CD4-positive, alpha-beta memory T cell (primary cell): ENCODE measurements around the gene ZCRB1. TPM values are rescaled to one million over a fixed set of nuclear protein-coding genes. Genes with fewer than 3 reads are reported as not detected.

Source experiments
- CTCF ChIA-PET: fragments of 350-600 bp; sonication (Branson Sonifier 250); formaldehyde crosslinking; loops from one replicate; lab custom pipeline; 2021; ENCODE audit warnings: inconsistent platforms; ENCODE audit not compliant: partially characterized antibody; lab: Charles Lee
- POLR2A ChIA-PET: fragments of 350-600 bp; sonication (Branson Sonifier 250); formaldehyde crosslinking; loops from one replicate; lab custom pipeline; 2021; ENCODE audit not compliant: partially characterized antibody; lab: Charles Lee
- DNase-seq, 5 donors: peaks; one replicate each; pipeline versions ENCODE4 v3.0.0 to v3.0.0-alpha.2; 2020 to 2022; ENCODE audit warnings: mixed read lengths in 1 of 5
- H3K27ac ChIP-seq: one replicate; pipeline ENCODE4 v1.7.0; 2013; ENCODE audit warnings: low read depth, low read length
- H3K27me3 ChIP-seq: 2 replicates; pipeline ENCODE4 v1.7.0; 2013; ENCODE audit warnings: mild to moderate bottlenecking, low read length, moderate library complexity; ENCODE audit not compliant: insufficient read depth
- H3K36me3 ChIP-seq: 2 replicates; pipeline ENCODE4 v1.7.0; 2013; ENCODE audit warnings: mild to moderate bottlenecking, low read length, moderate library complexity; ENCODE audit not compliant: insufficient read depth
- H3K4me1 ChIP-seq: 2 replicates; pipeline ENCODE4 v1.7.0; 2013; ENCODE audit warnings: mild to moderate bottlenecking, low read length, moderate library complexity; ENCODE audit not compliant: insufficient read depth
- H3K4me3 ChIP-seq, 2 donors: one replicate each; pipeline ENCODE4 v1.7.0; 2013; ENCODE audit warnings: low read length in 2 of 2, mild to moderate bottlenecking in 1 of 2
- H3K9me3 ChIP-seq, 2 donors: one replicate each; pipeline ENCODE4 v1.7.0; 2013; ENCODE audit warnings: low read length in 2 of 2, control low read depth in 1 of 2; ENCODE audit not compliant: control insufficient read depth in 1 of 2
- H3K27ac Mint-ChIP-seq, 7 donors: one replicate each; pipeline ENCODE4 v1.8.0; 2020 to 2021; ENCODE audit warnings: mixed read lengths in 7 of 7, mild to moderate bottlenecking in 6 of 7, inconsistent platforms in 3 of 7, moderate library complexity in 3 of 7
- H3K27me3 Mint-ChIP-seq, 2 donors: one replicate each; pipeline ENCODE4 v1.8.0; 2020 to 2021; ENCODE audit warnings: mixed read lengths in 2 of 2
- H3K36me3 Mint-ChIP-seq, 2 donors: one replicate each; pipeline ENCODE4 v1.8.0; 2020 to 2021; ENCODE audit warnings: mixed read lengths in 2 of 2, inconsistent platforms in 1 of 2, mild to moderate bottlenecking in 1 of 2
- H3K4me1 Mint-ChIP-seq, 4 donors: one replicate each; pipeline ENCODE4 v1.8.0; 2020 to 2021; ENCODE audit warnings: mixed read lengths in 4 of 4, mild to moderate bottlenecking in 1 of 4
- H3K4me3 Mint-ChIP-seq, 8 donors: one replicate each; pipeline ENCODE4 v1.8.0; 2020 to 2021; ENCODE audit warnings: mixed read lengths in 8 of 8, mild to moderate bottlenecking in 7 of 8, moderate library complexity in 6 of 8, inconsistent platforms in 3 of 8
- H3K9me3 Mint-ChIP-seq, 8 donors: one replicate each; pipeline ENCODE4 v1.8.0; 2020 to 2021; ENCODE audit warnings: mixed read lengths in 8 of 8, mild to moderate bottlenecking in 5 of 8, inconsistent platforms in 3 of 8, moderate library complexity in 1 of 8
- intact Hi-C: fragments of 100-400 bp; cut with micrococcal nuclease; formaldehyde crosslinking; loops from one replicate; pipeline ENCODE4 v1.15.1; 2023
- polyA plus RNA-seq, 2 donors: library from polyadenylated mRNA; unstranded; fragments of 300-500 nt; fragmentation: Illumina TruSeq; gene quantifications; one replicate each; pipeline ENCODE4 v1.2.3, GENCODE V29; 2021
- total RNA-seq, 2 experiments: library from RNA; stranded (reverse); gene quantifications; one replicate each; pipeline ENCODE4 v1.2.3, GENCODE V29; 2021

The ZCRB1 gene
- total and polyA plus RNA-seq, 4 experiments from 2014 or later: 21.2 to 80.5 (median 37.6) TPM

DNA sequence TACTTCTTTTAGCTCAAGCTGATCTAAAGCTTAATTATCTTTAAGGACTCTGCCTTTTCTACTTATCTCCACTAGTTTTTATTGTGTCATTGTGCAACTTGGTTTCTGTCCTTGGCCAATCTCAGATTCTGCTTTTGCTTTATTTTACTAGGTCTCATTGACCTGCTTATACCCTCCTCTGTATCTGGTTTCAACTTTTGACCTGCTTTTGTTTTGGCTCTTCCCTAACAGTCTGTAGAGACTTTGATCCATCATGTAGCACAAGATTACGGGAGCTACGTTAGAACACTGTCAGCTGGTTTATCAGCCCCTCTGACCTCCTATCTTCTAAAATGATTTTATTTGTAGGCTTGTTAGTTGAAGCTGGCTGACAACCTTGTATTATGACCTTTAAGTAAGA, 43.6 kb downstream of the ZCRB1 start:
- ChIA-PET CTCF (no interaction called here), POLR2A (no interaction called here)
- Mint-ChIP-seq H3K27me3 (peaks cover under 1 to 1% of the 10 kb centered on the region in 2 donors), H3K36me3 (no peaks in the 10 kb centered on the region), H3K27ac (no peak overlapping the region), H3K4me3 (no peak overlapping the region), H3K4me1 (peaks cover 0 to 3% (median 0%) of the 10 kb centered on the region in 4 donors), H3K9me3 (no peaks in the 10 kb centered on the region)
- Histone ChIP-seq H3K36me3 (no peaks in the 10 kb centered on the region), H3K27me3 (no peaks in the 10 kb centered on the region), H3K4me3 (no peak overlapping the region), H3K4me1 (no peaks in the 10 kb centered on the region), H3K9me3 (no peaks in the 10 kb centered on the region), H3K27ac (no peak overlapping the region)
- DNase-seq: no peak
- intact Hi-C loops: no loop called here

DNA sequence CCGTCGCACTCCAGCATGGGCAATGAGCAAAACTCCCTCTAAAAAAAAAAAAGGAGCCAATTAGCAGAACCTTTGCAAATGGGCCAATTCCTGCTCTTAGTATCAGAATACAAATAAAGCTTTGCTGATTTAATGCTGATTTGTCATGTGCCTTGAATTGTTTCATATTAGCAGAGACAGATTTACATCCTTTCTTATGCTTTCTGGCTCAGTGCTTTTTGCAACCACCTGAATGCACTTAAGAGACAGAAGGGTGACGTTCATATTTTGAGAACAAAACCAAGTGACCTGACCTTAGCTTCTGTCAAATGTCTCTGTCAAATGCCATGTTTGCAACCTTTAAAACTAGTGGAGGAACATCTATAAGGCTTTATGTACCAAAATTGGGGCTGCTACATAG, 44.0 kb downstream of the ZCRB1 start:
- ChIA-PET CTCF (no interaction called here), POLR2A (no interaction called here)
- intact Hi-C loops: no loop called here

DNA sequence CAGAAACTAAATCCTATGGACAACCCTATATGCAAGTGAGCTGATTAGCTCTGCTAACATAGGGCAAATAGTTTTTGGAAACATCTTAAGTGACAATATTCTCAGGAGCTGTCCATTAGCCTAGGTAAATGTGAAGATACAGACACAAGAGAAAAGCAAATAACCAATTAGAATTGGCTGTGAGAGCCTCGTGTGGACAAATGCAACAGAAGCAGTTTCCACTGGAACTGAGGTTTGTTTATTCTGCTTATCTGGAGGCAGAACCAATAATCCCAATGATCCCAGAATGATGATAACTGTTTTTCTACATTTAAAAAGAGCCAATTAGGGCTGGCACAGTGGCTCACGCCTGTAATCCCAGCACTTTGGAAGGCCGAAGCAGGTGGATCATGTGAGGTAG, 44.6 kb downstream of the ZCRB1 start:
- H3K27me3 Mint-ChIP-seq: peaks cover 0 to 1% of the 10 kb centered on the region in 2 donors
- peaks cover 0 to 3% (median 0%) of the 10 kb centered on the region in 4 donors for H3K4me1 Mint-ChIP-seq
- H3K27ac Mint-ChIP-seq: no peak overlapping the region
- POLR2A ChIA-PET: no interaction called here
- no peaks in the 10 kb centered on the region for H3K9me3 ChIP-seq
- CTCF ChIA-PET: no interaction called here
- no peaks in the 10 kb centered on the region for H3K36me3 ChIP-seq
- no peaks in the 10 kb centered on the region for H3K4me1 ChIP-seq
- H3K36me3 Mint-ChIP-seq: no peaks in the 10 kb centered on the region
- no peak overlapping the region for H3K27ac ChIP-seq
- no peak overlapping the region for H3K4me3 ChIP-seq
- peaks cover 0 to 2% (median 0%) of the 10 kb centered on the region in 8 donors for H3K9me3 Mint-ChIP-seq
- intact Hi-C loops: no loop called here
- no peaks in the 10 kb centered on the region for H3K27me3 ChIP-seq
- DNase-seq: no peak
- H3K4me3 Mint-ChIP-seq: no peak overlapping the region

More for the DNA sequence above, 44.0 kb downstream of the ZCRB1 start:
- Histone ChIP-seq H3K9me3 (no peaks in the 10 kb centered on the region), H3K27ac (no peak overlapping the region), H3K36me3 (no peaks in the 10 kb centered on the region), H3K4me1 (no peaks in the 10 kb centered on the region), H3K27me3 (no peaks in the 10 kb centered on the region), H3K4me3 (no peak overlapping the region)
- H3K9me3 Mint-ChIP-seq: peaks cover 0 to 2% (median 0%) of the 10 kb centered on the region in 8 donors
- no peak overlapping the region for H3K27ac Mint-ChIP-seq
- peaks cover 0 to 3% (median 0%) of the 10 kb centered on the region in 4 donors for H3K4me1 Mint-ChIP-seq
- H3K4me3 Mint-ChIP-seq: no peak overlapping the region
- no peaks in the 10 kb centered on the region for H3K36me3 Mint-ChIP-seq
- DNase-seq: no peak
- peaks cover 0 to 1% of the 10 kb centered on the region in 2 donors for H3K27me3 Mint-ChIP-seq

DNA sequence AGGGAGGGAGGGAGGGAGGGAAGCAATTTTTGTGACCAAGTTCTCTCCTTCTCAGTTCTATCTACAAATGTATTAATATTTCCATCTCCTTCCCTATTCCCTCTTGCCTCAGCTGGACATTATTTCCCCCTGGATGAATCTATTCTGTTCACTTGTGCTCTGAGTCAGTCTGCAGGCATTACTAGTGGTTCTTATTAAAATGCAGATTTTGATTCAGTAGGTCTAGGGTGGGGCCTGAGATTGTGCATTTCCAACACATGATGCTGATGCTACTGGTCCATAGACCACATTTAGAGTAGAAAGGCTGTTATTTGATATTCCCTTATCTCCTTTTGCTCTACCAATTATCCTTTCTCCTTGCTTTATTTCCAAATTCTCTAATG, 47.8 kb downstream of the ZCRB1 start:
- H3K27me3 Mint-ChIP-seq: peaks cover 0 to 1% of the 10 kb centered on the region in 2 donors
- Histone ChIP-seq H3K27me3 (no peaks in the 10 kb centered on the region), H3K36me3 (no peaks in the 10 kb centered on the region), H3K27ac (no peak overlapping the region), H3K4me1 (no peaks in the 10 kb centered on the region), H3K4me3 (no peak overlapping the region), H3K9me3 (no peaks in the 10 kb centered on the region)
- no peak overlapping the region for H3K27ac Mint-ChIP-seq
- peaks cover 0 to 2% (median 0%) of the 10 kb centered on the region in 8 donors for H3K9me3 Mint-ChIP-seq
- CTCF ChIA-PET: no interaction called here
- POLR2A ChIA-PET: no interaction called here
- H3K36me3 Mint-ChIP-seq: no peaks in the 10 kb centered on the region
- H3K4me1 Mint-ChIP-seq: no peaks in the 10 kb centered on the region
- intact Hi-C loops: no loop called here
- no peak overlapping the region for H3K4me3 Mint-ChIP-seq
- DNase-seq: no peak

DNA sequence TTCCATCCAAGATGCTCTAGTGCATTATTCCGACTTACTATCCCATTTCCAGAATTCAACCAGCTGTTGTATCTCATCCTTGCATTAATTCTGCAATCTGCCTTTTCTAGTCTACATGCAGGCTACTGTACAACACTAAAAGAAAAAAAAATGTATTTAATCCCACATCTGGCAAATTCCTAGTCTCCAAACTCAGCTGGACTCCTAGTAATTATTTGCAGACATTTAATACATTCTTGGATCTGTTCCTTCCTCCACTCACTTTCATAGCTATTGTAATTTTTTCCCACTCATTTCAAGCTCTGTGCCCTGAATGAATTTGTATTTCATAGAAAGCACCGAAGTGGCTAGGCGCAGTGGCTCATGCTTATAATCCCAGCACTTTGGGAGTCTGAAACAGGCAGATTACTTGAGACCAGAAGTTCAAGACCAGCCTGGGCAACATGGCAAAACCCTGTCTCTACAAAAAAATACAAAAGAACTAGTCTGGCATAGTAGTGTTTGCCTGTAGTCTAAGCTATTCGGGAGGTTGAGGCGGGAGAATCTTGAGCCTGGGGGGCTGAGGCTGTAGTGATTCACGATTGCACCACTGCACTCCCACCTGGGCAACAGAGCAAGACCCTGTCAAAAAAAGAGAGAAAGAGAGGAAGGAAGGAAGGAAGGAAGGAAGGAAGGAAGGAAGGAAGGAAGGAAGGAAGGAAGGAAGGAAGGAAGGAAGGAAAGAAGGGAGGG, 48.3 kb downstream of the ZCRB1 start:
- no peak overlapping the region for H3K4me3 ChIP-seq
- no peak overlapping the region for H3K4me3 Mint-ChIP-seq
- H3K27me3 Mint-ChIP-seq: peaks cover 0 to 1% of the 10 kb centered on the region in 2 donors
- no peak for DNase-seq
- H3K4me1 ChIP-seq: no peaks in the 10 kb centered on the region
- H3K36me3 ChIP-seq: no peaks in the 10 kb centered on the region
- ChIA-PET POLR2A (no interaction called here), CTCF (no interaction called here)
- H3K9me3 Mint-ChIP-seq: peaks cover 0 to 2% (median 0%) of the 10 kb centered on the region in 8 donors
- intact Hi-C loops: no loop called here
- no peak overlapping the region for H3K27ac Mint-ChIP-seq
- no peaks in the 10 kb centered on the region for H3K9me3 ChIP-seq
- H3K27ac ChIP-seq: no peak overlapping the region
- H3K36me3 Mint-ChIP-seq: no peaks in the 10 kb centered on the region
- no peaks in the 10 kb centered on the region for H3K4me1 Mint-ChIP-seq
- H3K27me3 ChIP-seq: no peaks in the 10 kb centered on the region

DNA sequence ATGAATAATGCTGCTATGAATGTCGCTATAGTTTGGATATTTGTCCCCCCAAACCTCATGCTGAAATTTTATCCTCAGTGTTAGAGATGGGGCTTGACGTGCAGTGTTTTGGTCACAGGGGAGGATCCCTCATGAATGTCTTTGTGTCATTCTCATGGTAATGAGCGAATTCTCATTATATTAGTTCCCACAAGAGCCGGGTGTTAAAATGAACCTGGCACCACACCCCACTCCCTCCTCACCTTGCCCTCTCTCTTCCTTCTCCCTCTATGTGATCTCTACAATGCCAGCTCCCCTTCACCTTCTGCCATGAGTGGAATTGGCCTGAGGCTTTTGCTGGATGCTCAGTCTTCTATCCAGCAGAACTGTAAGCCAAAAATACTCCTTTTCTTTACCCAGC, 50.4 kb downstream of the ZCRB1 start:
- Mint-ChIP-seq H3K4me1 (peaks cover 2 to 6% (median 4%) of the 10 kb centered on the region in 4 donors), H3K27me3 (peaks cover 0 to 1% of the 10 kb centered on the region in 2 donors), H3K9me3 (peaks cover 0 to 2% (median 0%) of the 10 kb centered on the region in 8 donors), H3K27ac (no peak overlapping the region), H3K36me3 (no peaks in the 10 kb centered on the region), H3K4me3 (no peak overlapping the region)
- H3K4me3 ChIP-seq: no peak overlapping the region
- H3K27ac ChIP-seq: no peak overlapping the region
- intact Hi-C loops: no loop called here
- H3K4me1 ChIP-seq: no peaks in the 10 kb centered on the region
- no peaks in the 10 kb centered on the region for H3K27me3 ChIP-seq
- H3K9me3 ChIP-seq: no peaks in the 10 kb centered on the region
- no peaks in the 10 kb centered on the region for H3K36me3 ChIP-seq
- CTCF ChIA-PET: no interaction called here
- POLR2A ChIA-PET: no interaction called here
- DNase-seq: no peak

DNA sequence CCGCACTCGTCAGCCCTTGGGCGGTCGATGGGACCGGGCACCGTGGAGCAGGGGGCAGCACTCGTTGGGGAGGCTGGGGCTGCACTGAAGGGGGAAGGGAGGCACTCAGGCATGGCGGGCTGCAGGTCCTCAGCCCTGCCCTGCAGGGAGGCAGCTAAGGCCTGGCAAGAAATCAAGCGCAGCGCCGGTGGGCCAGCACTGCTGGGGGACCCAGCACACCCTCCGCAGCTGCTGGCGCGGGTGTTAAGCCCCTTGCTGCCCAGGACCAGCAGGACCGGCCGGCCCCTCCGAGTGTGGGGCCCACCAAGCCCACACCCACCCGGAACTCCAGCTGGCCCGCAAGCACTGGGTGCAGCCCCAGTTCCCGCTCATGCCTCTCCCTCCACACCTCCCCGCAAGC, 52.2 kb downstream of the ZCRB1 start:
- no peak for DNase-seq
- Mint-ChIP-seq H3K4me1 (peaks cover 2 to 6% (median 4%) of the 10 kb centered on the region in 4 donors), H3K9me3 (peaks cover 0 to 3% (median 0%) of the 10 kb centered on the region in 8 donors), H3K27me3 (peaks cover 0 to 3% of the 10 kb centered on the region in 2 donors), H3K36me3 (no peaks in the 10 kb centered on the region), H3K27ac (no peak overlapping the region), H3K4me3 (no peak overlapping the region)
- POLR2A ChIA-PET: no interaction called here
- intact Hi-C loops: no loop called here
- Histone ChIP-seq H3K36me3 (no peaks in the 10 kb centered on the region), H3K4me3 (no peak overlapping the region), H3K9me3 (no peaks in the 10 kb centered on the region), H3K4me1 (no peaks in the 10 kb centered on the region), H3K27ac (no peak overlapping the region), H3K27me3 (no peaks in the 10 kb centered on the region)
- CTCF ChIA-PET: no interaction called here
